Pericardium fibroblast (primary cell): Measurements from ENCODE around the gene EEF1G. TPM values are rescaled to one million over a fixed set of nuclear protein-coding genes. Genes with fewer than 3 reads are reported as not detected.

Experiments used
- total RNA-seq: library from RNA; depleted of rRNA; stranded (reverse); fragments of >200 nt; gene quantifications from 2 replicates; pipeline ENCODE4 v1.2.3, GENCODE V29; 2015

EEF1G gene, protein sequence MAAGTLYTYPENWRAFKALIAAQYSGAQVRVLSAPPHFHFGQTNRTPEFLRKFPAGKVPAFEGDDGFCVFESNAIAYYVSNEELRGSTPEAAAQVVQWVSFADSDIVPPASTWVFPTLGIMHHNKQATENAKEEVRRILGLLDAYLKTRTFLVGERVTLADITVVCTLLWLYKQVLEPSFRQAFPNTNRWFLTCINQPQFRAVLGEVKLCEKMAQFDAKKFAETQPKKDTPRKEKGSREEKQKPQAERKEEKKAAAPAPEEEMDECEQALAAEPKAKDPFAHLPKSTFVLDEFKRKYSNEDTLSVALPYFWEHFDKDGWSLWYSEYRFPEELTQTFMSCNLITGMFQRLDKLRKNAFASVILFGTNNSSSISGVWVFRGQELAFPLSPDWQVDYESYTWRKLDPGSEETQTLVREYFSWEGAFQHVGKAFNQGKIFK
- 2,284 and 3,184 TPM in 2 replicates for total RNA-seq

GRCh38 chr11:62573592-62574362, at the start of gene EEF1G:
TSS of gene EEF1G (minus strand) at chr11:62573891. CDS start at chr11:62573842, 49 bp downstream.

GRCh38 chr11:62621567-62622470, 48.1 kb upstream of the EEF1G start, which contains the start of gene B3GAT3:
TSS of gene B3GAT3 (minus strand) at chr11:62621986. CDS start at chr11:62621947, 39 bp downstream.

DNA sequence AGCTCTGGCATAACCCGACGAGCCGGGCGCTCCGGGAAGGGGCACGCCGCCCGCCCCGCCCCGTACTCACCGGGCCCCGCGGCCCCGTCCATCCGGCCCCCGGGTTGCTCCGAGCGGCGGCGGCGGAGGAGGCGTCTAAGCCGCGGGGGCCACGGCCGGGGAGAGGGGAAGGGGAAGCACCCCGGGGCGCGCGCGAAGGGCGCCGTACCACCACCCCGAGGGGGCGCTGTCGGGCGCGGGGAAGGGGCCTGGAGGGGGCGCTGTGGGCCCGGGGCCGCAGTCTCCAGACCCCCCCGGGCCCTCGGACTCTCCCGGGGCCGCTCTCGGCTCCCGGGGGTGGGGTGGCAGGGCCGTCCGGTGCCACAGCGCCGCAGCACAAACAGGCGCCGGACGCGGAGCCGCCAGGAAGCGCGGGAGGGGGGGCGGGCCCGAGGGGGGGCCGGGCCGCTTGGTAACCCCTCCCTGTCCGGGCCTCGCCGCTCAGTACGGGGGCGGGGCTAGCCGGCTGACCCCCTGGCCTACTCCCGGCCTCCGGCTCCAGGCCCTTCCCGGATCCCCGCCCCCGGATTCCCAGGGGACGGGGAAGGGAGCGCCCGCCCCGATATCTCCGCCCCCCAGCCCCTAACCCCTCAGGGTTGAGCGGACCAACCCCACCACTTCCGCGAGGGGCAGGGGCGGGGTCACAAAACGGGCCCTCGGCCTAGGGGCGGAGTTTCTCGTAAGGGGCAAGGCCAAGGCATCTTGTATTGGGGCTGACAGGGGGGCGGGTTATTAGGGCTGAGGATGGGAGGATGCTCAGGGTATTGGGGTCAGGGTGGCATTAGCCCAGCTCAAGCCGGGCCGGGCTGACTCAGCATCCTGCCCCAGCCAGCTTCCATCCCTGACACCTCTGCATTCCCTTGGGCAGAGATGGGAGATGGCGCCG, 38.9 kb upstream of the EEF1G start, which contains the start of the genes EML3 and ROM1:
Gene EML3 (minus strand): TSS at position 410 of the 925 bp plus-strand sequence. CDS start 318 bp downstream, at position 92.
Gene ROM1 (plus strand): TSS at position 892 of the 925 bp plus-strand sequence. CDS start 25 bp downstream, at position 917.

GRCh38 chr11:62601372-62602140, 27.9 kb upstream of the EEF1G start, which contains the start of gene MTA2:
TSS of gene MTA2 (minus strand) at chr11:62601865. CDS start at chr11:62601450, 415 bp downstream.

GRCh38 chr11:62591448-62592145, 17.9 kb upstream of the EEF1G start, which contains the start of gene TUT1:
TSS of gene TUT1 (minus strand) at chr11:62591523. CDS start at chr11:62591485, 38 bp downstream.

GRCh38 chr11:62546244-62546928, 27.3 kb downstream of the EEF1G start, which contains the start of gene AHNAK:
TSS of gene AHNAK (minus strand) at chr11:62546806. CDS start at chr11:62536098, 10,708 bp downstream.

Other genes with a start within 250 kb of the EEF1G start
- 0.68 and 1.3 TPM in 2 replicates for gene ASRGL1, start 236.4 kb downstream of the EEF1G start, total RNA-seq
- not detected in 2 replicates for gene SCGB1A1, start 154.9 kb downstream of the EEF1G start, total RNA-seq
- 358 and 476 TPM in 2 replicates for gene AHNAK, start 27.1 kb downstream of the EEF1G start, total RNA-seq
- 5.0 and 7.9 TPM in 2 replicates for gene TUT1, start 17.6 kb upstream of the EEF1G start, total RNA-seq
- gene MTA2, start 28.0 kb upstream of the EEF1G start, total RNA-seq: 59.9 and 63.9 TPM in 2 replicates
- 36.8 and 40.0 TPM in 2 replicates for gene EML3, start 38.9 kb upstream of the EEF1G start, total RNA-seq
- 21.1 and 28.0 TPM in 2 replicates for gene ROM1, start 39.4 kb upstream of the EEF1G start, total RNA-seq
- 35.5 and 50.5 TPM in 2 replicates for gene B3GAT3, start 48.1 kb upstream of the EEF1G start, total RNA-seq
- 226 and 265 TPM in 2 replicates for gene GANAB, start 72.7 kb upstream of the EEF1G start, total RNA-seq
- 19.7 and 23.8 TPM in 2 replicates for gene INTS5, start 79.4 kb upstream of the EEF1G start, total RNA-seq
- gene C11orf98, start 91.3 kb upstream of the EEF1G start, total RNA-seq: 24.9 and 34.9 TPM in 2 replicates
- 4.9 and 11.0 TPM in 2 replicates for gene CSKMT, start 91.4 kb upstream of the EEF1G start, total RNA-seq
- gene UQCC3, start 97.8 kb upstream of the EEF1G start, total RNA-seq: 10.3 and 11.5 TPM in 2 replicates
- gene LBHD1, start 98.4 kb upstream of the EEF1G start, total RNA-seq: 2.6 and 4.5 TPM in 2 replicates
- gene UBXN1, start 105.2 kb upstream of the EEF1G start, total RNA-seq: 103 and 276 TPM in 2 replicates
- 5.3 and 18.2 TPM in 2 replicates for gene LRRN4CL, start 115.6 kb upstream of the EEF1G start, total RNA-seq
- gene BSCL2, start 133.5 kb upstream of the EEF1G start, total RNA-seq: 35.5 and 69.3 TPM in 2 replicates
- gene GNG3, start 133.8 kb upstream of the EEF1G start, total RNA-seq: not detected in 2 replicates
- gene HNRNPUL2, start 153.6 kb upstream of the EEF1G start, total RNA-seq: 7.5 and 10.1 TPM in 2 replicates
- gene TTC9C, start 154.6 kb upstream of the EEF1G start, total RNA-seq: 33.3 and 34.9 TPM in 2 replicates
- 6.1 and 8.3 TPM in 2 replicates for gene ZBTB3, start 180.3 kb upstream of the EEF1G start, total RNA-seq
- gene POLR2G, start 187.7 kb upstream of the EEF1G start, total RNA-seq: 77.4 and 86.6 TPM in 2 replicates
- 13.7 and 17.6 TPM in 2 replicates for gene TAF6L, start 197.5 kb upstream of the EEF1G start, total RNA-seq
- gene TMEM179B, start 213.5 kb upstream of the EEF1G start, total RNA-seq: 75.6 and 85.9 TPM in 2 replicates
- gene TMEM223, start 218.1 kb upstream of the EEF1G start, total RNA-seq: 31.0 and 34.3 TPM in 2 replicates
- 26.2 and 38.2 TPM in 2 replicates for gene NXF1, start 231.5 kb upstream of the EEF1G start, total RNA-seq